MM.1S (cell line): ENCODE measurements around the gene RPL7L1.
A peak's percentile ranks its signal among the peaks of the same experiment; 100 is the strongest.
"Not testable (repeated sequence)": the region's sequence is repeated elsewhere in the genome, so short reads cannot be mapped to it uniquely, and the experiment has no call there.

ENCODE experiments used
- DNase-seq: peaks from one replicate; pipeline ENCODE4 v3.0.0-alpha.2; 2015
- H2AFZ ChIP-seq: fragments of 300-600 bp; sonication (generic); 2 replicates; pipeline ENCODE4 v1.6.0; 2016; ENCODE audit warnings: antibody characterized with exemption, low read length
- H3F3A ChIP-seq: fragments of 300-600 bp; sonication (generic); 2 replicates; pipeline ENCODE4 v1.6.1; 2016; ENCODE audit warnings: mild to moderate bottlenecking, antibody characterized with exemption, low read length, moderate library complexity, mixed read lengths; ENCODE audit not compliant: insufficient read depth
- H3K27ac ChIP-seq: fragments of 300-600 bp; sonication (generic); 2 replicates; pipeline ENCODE4 v1.5.1; 2016; ENCODE audit warnings: mild to moderate bottlenecking, low read length
- H3K27me3 ChIP-seq: fragments of 300-600 bp; sonication (generic); replicated peaks from 2 replicates; pipeline ENCODE4 v1.6.0; 2016; ENCODE audit warnings: low read length; ENCODE audit not compliant: insufficient read depth
- H3K36me3 ChIP-seq: fragments of 300-600 bp; sonication (generic); replicated peaks from 2 replicates; pipeline ENCODE4 v1.6.1; 2016; ENCODE audit warnings: mild to moderate bottlenecking, low read length, mixed read lengths; ENCODE audit not compliant: insufficient read depth
- H3K4me1 ChIP-seq: fragments of 300-600 bp; sonication (generic); 2 replicates; pipeline ENCODE4 v1.6.1; 2016; ENCODE audit warnings: low read length, mixed read lengths
- H3K4me2 ChIP-seq: fragments of 300-600 bp; sonication (generic); 2 replicates; pipeline ENCODE4 v1.6.0; 2016; ENCODE audit warnings: low read depth, low read length
- H3K4me3 ChIP-seq: fragments of 300-600 bp; sonication (generic); 2 replicates; pipeline ENCODE4 v1.5.1; 2016; ENCODE audit warnings: low read length, mixed read lengths
- H3K79me2 ChIP-seq: fragments of 300-600 bp; sonication (generic); 2 replicates; pipeline ENCODE4 v1.6.1; 2016; ENCODE audit warnings: mixed run types, low read length, mixed read lengths
- H3K9ac ChIP-seq: fragments of 300-600 bp; sonication (generic); 2 replicates; pipeline ENCODE4 v1.6.1; 2016; ENCODE audit warnings: low read length, mixed read lengths
- H3K9me2 ChIP-seq: fragments of 300-600 bp; sonication (generic); replicated peaks from 2 replicates; pipeline ENCODE4 v1.6.1; 2016; ENCODE audit warnings: mild to moderate bottlenecking, low read length, mixed read lengths; ENCODE audit not compliant: insufficient read depth
- H3K9me3 ChIP-seq: fragments of 300-600 bp; sonication (generic); replicated peaks from 2 replicates; pipeline ENCODE4 v1.6.1; 2016; ENCODE audit warnings: mild to moderate bottlenecking, low read length, mixed read lengths; ENCODE audit not compliant: insufficient read depth
- H4K20me1 ChIP-seq: fragments of 300-600 bp; sonication (generic); 2 replicates; pipeline ENCODE4 v1.6.1; 2016; ENCODE audit warnings: mild to moderate bottlenecking, low read length, moderate library complexity, mixed read lengths; ENCODE audit not compliant: insufficient read depth
- CTCF ChIP-seq: fragments of 300-600 bp; sonication (generic); IDR thresholded peaks from 2 replicates; pipeline ENCODE4 v1.5.1; 2016; ENCODE audit warnings: antibody characterized with exemption, low read length, mixed read lengths
- EZH2 ChIP-seq: fragments of 300-600 bp; sonication (generic); optimal IDR thresholded peaks from 2 replicates; pipeline ENCODE3; 2017; ENCODE audit warnings: low read depth, mild to moderate bottlenecking, antibody characterized with exemption, low read length, mixed read lengths
- EZH2phosphoT487 ChIP-seq: fragments of 300-600 bp; sonication (generic); IDR thresholded peaks from 2 replicates; pipeline ENCODE4 v1.6.1; 2018; ENCODE audit warnings: antibody characterized with exemption, low read length

Gene RPL7L1

GRCh38 chr6:42871711-42872110 lies 7.7 kb upstream of the RPL7L1 start:
- Histone ChIP-seq H3K27ac (no peak overlapping the region), H3K9me3 (no peaks in the 10 kb centered on the region), H3K27me3 (no peaks in the 10 kb centered on the region), H3K9ac (no peak overlapping the region), H4K20me1 (no peaks in the 10 kb centered on the region), H3K4me1 (no peaks in the 10 kb centered on the region), H3K4me3 (no peak overlapping the region), H3K9me2 (no peaks in the 10 kb centered on the region), H3F3A (no peaks in the 10 kb centered on the region), H2AFZ (no peak overlapping the region), H3K4me2 (no peak overlapping the region), H3K79me2 (no peaks in the 10 kb centered on the region), H3K36me3 (no peaks in the 10 kb centered on the region)
- TF ChIP-seq EZH2phosphoT487 (no peak), CTCF (no peak), EZH2 (no peak)
- no peak for DNase-seq

- H4K20me1 ChIP-seq, result no peaks in the 10 kb centered on the region
- H3K9ac ChIP-seq, result no peak overlapping the region
- H3K4me3 ChIP-seq, result no peak overlapping the region
- no peaks in the 10 kb centered on the region for H3K4me1 ChIP-seq
- no peak overlapping the region for H3K4me2 ChIP-seq
- no peak overlapping the region for H3K27ac ChIP-seq
- no peak overlapping the region for H2AFZ ChIP-seq
- H3K79me2 ChIP-seq, result no peaks in the 10 kb centered on the region
- no peaks in the 10 kb centered on the region for H3K36me3 ChIP-seq
- no peak for DNase-seq
- TF ChIP-seq EZH2 (no peak), EZH2phosphoT487 (no peak), CTCF (no peak)
- 0 out of 2 replicates have a peak, but pooled peaks cover 7% of the 10 kb centered on the region for H3F3A ChIP-seq
- H3K9me3 ChIP-seq, result no peaks in the 10 kb centered on the region
- no peaks in the 10 kb centered on the region for H3K27me3 ChIP-seq
- H3K9me2 ChIP-seq, result no peaks in the 10 kb centered on the region
These were observed 6.1 kb upstream of the RPL7L1 start for GRCh38 chr6:42873313-42873712.

- Histone ChIP-seq H3K4me1 (no peaks in the 10 kb centered on the region), H4K20me1 (no peaks in the 10 kb centered on the region), H3K79me2 (peaks cover 30% of the 10 kb centered on the region), H3K9me2 (no peaks in the 10 kb centered on the region), H3K9ac (no peak overlapping the region), H3F3A (0 out of 2 replicates have a peak, but pooled peaks cover 7% of the 10 kb centered on the region), H3K27ac (no peak overlapping the region), H3K9me3 (no peaks in the 10 kb centered on the region), H3K36me3 (no peaks in the 10 kb centered on the region), H3K27me3 (no peaks in the 10 kb centered on the region), H2AFZ (0 out of 2 replicates have a peak overlapping the region, but pooled peaks have one; percentile 5), H3K4me3 (no peak overlapping the region), H3K4me2 (no peak overlapping the region)
- no peak for TF ChIP-seq EZH2phosphoT487
- TF ChIP-seq EZH2, result no peak
- TF ChIP-seq CTCF, result no peak
- no peak for DNase-seq
These were observed 1.7 kb upstream of the RPL7L1 start for GRCh38 chr6:42877695-42878094.

GRCh38 chr6:42880240-42880817 lies 913 bp downstream of the RPL7L1 start:
- Histone ChIP-seq H3K79me2 (peaks cover 52% of the 10 kb centered on the region), H2AFZ (peak overlapping the region; percentile 99)

More at GRCh38 chr6:42880240-42880817, 913 bp downstream of the RPL7L1 start:
- H3K9me3 ChIP-seq, H3K4me1 ChIP-seq, H3K9me2 ChIP-seq, H3K27me3 ChIP-seq, H4K20me1 ChIP-seq, DNase-seq: not testable (repeated sequence)
- Histone ChIP-seq H3K9ac (peak overlapping the region; percentile 98), H3K4me3 (peak overlapping the region; percentile 88), H3K36me3 (peaks cover 14% of the 10 kb centered on the region), H3K4me2 (peak overlapping the region; percentile 76), H3K27ac (peak overlapping the region; percentile 85; the same call in 1 of the 2 replicates), H3F3A (peaks cover 12% of the 10 kb centered on the region; the same call in 1 of the 2 replicates)
